Natural killer cell (primary cell): ENCODE data around the gene POGZ. TPM values are rescaled to one million over a fixed set of nuclear protein-coding genes. Genes with fewer than 3 reads are reported as not detected.
A peak's percentile ranks its signal among the peaks of the same experiment; 100 is the strongest.
"Not testable (repeated sequence)": the region's sequence is repeated elsewhere in the genome, so short reads cannot be mapped to it uniquely, and the experiment has no call there.

ENCODE experiments used
- ATAC-seq, 3 donors: fragments of 150-1000 bp in 2 of 3; fragments of 200-7000 bp in 1 of 3; cut with Tn5 transposase; 1 replicate in 1 of 3; 2 replicates in 2 of 3; pipeline ENCODE4 v1.10.0; 2021; ENCODE audit warnings: mild to moderate bottlenecking in 2 of 3, moderate library complexity in 2 of 3
- DNase-seq, 2 donors: peaks; one replicate each; pipeline versions ENCODE4 v3.0.0 to v3.0.0-alpha.2; 2013 to 2021; ENCODE audit warnings: mixed read lengths in 1 of 2
- H3K27ac ChIP-seq: one replicate; pipeline ENCODE4 v1.5.1; 2013; ENCODE audit warnings: mild to moderate bottlenecking, low read length
- H3K27me3 ChIP-seq: one replicate; pipeline ENCODE4 v1.6.1; 2013; ENCODE audit warnings: low read length; ENCODE audit not compliant: control insufficient read depth, insufficient read depth
- H3K36me3 ChIP-seq: one replicate; pipeline ENCODE4 v1.6.1; 2013; ENCODE audit warnings: low read length; ENCODE audit not compliant: control insufficient read depth, insufficient read depth
- H3K4me1 ChIP-seq: one replicate; pipeline ENCODE4 v1.6.1; 2013; ENCODE audit warnings: low read length; ENCODE audit not compliant: control insufficient read depth, insufficient read depth
- H3K4me3 ChIP-seq: one replicate; pipeline ENCODE4 v1.5.1; 2013; ENCODE audit warnings: low read length
- H3K9me3 ChIP-seq: one replicate; pipeline ENCODE4 v1.6.1; 2013; ENCODE audit warnings: low read length; ENCODE audit not compliant: control insufficient read depth, insufficient read depth
- H3K27ac Mint-ChIP-seq, 2 donors: one replicate each; pipeline ENCODE4 v1.8.0; 2022; ENCODE audit warnings: mild to moderate bottlenecking in 2 of 2, mixed read lengths in 2 of 2, moderate library complexity in 1 of 2
- H3K27me3 Mint-ChIP-seq, 2 donors: one replicate each; pipeline ENCODE4 v1.8.0; 2022; ENCODE audit warnings: low read depth in 2 of 2, mixed read lengths in 2 of 2
- H3K36me3 Mint-ChIP-seq: one replicate; pipeline ENCODE4 v1.8.0; 2022; ENCODE audit warnings: mixed read lengths
- H3K4me1 Mint-ChIP-seq, 2 donors: one replicate each; pipeline ENCODE4 v1.8.0; 2022; ENCODE audit warnings: mixed read lengths in 2 of 2
- H3K4me3 Mint-ChIP-seq: one replicate; pipeline ENCODE4 v1.8.0; 2022; ENCODE audit warnings: mild to moderate bottlenecking, moderate library complexity, mixed read lengths
- H3K9me3 Mint-ChIP-seq, 2 donors: one replicate each; pipeline ENCODE4 v1.8.0; 2022; ENCODE audit warnings: mixed read lengths in 2 of 2
- CTCF ChIP-seq: fragments of 200-600 bp; IDR thresholded peaks from one replicate; pipeline ENCODE4 v1.8.0; 2022; ENCODE audit warnings: antibody characterized with exemption
- WGBS: methylation state at CpG from one replicate; pipeline ENCODE4 v1.1.7; 2013; ENCODE audit warnings: missing lambda C conversion rate; ENCODE audit not compliant: insufficient coverage; 5-methylcytosine and 5-hydroxymethylcytosine counted together
- intact Hi-C: fragments of 100-400 bp; cut with micrococcal nuclease; formaldehyde crosslinking; loops from one replicate; pipeline ENCODE4 v1.14.2; 2022
- total RNA-seq, 4 donors: library from RNA; stranded (reverse); fragments of 120-200 nt in 1 of 4; gene quantifications; one replicate each; pipeline versions ENCODE4 v1.2.3 to v1.2.4, GENCODE V29; 2013 to 2022

POGZ gene
- total RNA-seq, 3 donors from 2014 or later (not counting 1 experiment from before 2014, with no cell fraction given): 106 to 129 (median 121) TPM

DNA sequence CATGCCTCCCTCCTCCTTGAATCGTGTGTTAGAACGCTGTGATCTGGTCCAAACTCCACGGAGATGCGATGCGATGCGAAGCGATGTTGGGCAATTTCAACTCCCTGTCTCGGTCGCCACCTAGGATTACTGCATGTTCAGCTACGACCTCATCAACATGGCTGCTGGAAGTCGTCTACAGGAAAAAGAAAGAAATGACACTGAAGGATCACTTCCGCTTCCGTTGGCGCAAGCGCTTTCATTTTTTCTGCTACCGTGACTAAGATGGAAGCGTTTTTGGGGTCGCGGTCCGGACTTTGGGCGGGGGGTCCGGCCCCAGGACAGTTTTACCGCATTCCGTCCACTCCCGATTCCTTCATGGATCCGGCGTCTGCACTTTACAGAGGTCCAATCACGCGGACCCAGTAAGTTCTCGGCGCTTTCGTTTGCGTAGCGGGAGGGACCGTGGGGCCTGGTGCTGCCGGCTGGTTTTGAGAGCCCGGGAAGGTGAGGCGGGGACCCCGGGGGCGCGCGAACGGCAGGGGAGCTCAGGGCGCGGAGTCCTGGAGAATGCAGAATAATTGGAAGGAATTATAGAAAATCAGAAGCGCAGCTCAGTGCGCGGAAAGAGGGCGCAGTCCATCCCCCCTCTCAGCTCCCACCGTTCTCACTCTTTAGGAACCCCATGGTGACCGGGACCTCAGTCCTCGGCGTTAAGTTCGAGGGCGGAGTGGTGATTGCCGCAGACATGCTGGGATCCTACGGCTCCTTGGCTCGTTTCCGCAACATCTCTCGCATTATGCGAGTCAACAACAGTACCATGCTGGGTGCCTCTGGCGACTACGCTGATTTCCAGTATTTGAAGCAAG lies 59.7 kb downstream of the POGZ start, which contains the start of gene PSMB4:
PSMB4 (plus strand) TSS at position 250 of the 848 bp plus-strand sequence; CDS start at position 265, 15 bp downstream.
- peak; percentile 89 to 96 (median 95) for ATAC-seq
- no peaks in the 10 kb centered on the region for H3K36me3 Mint-ChIP-seq

DNA sequence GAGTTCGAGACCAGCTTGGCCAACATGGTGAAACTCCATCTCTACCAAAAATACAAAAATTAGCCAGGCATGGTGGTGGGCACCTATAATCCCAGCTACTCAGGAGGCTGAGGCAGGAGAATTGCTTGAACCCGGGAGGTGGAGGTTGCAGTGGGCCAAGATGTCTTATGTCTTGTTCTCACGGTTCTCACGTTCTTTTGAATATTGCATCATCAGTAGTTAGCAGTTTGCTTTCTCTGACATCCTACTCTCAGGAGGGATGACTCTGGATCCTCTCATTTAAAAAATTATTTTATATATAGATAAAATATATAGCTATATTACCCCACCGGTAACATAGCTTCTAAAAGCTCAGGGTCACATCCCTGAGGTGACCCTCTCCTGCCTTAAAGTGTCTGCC lies 63.0 kb downstream of the POGZ start:
- H3K4me3 Mint-ChIP-seq, H3K27ac Mint-ChIP-seq, DNase-seq, H3K9me3 Mint-ChIP-seq, H3K9me3 ChIP-seq, H3K27me3 ChIP-seq, H3K27ac ChIP-seq, H3K36me3 Mint-ChIP-seq, H3K36me3 ChIP-seq, ATAC-seq, H3K4me3 ChIP-seq, intact Hi-C loops: not testable (repeated sequence)
- WGBS: 93% methylated on average over 5 of the region's 5 CpGs
- Mint-ChIP-seq H3K4me1 (peaks cover 20 to 21% of the 10 kb centered on the region in 2 donors), H3K27me3 (peaks cover 10 to 11% of the 10 kb centered on the region in 2 donors)
- H3K4me1 ChIP-seq: peaks cover 17% of the 10 kb centered on the region

More for the DNA sequence above, 59.7 kb downstream of the POGZ start, which contains the start of gene PSMB4:
- Histone ChIP-seq H3K27ac (peak within 1 kb of the TSS; percentile 96), H3K4me1 (peaks cover 17% of the 10 kb centered on the region), H3K36me3 (peaks cover 22% of the 10 kb centered on the region), H3K9me3 (no peaks in the 10 kb centered on the region), H3K27me3 (no peaks in the 10 kb centered on the region), H3K4me3 (peak within 1 kb of the TSS; percentile 90)
- Mint-ChIP-seq H3K4me3 (peak within 1 kb of the TSS; percentile 99), H3K27me3 (no peaks in the 10 kb centered on the region), H3K4me1 (peaks cover 20 to 21% of the 10 kb centered on the region in 2 donors), H3K9me3 (no peaks in the 10 kb centered on the region), H3K27ac (peak within 1 kb of the TSS; percentile 99 to 100)
- peak; percentile 74 to 96 for DNase-seq
- intact Hi-C loops: loop anchor here (1.0 to 2.0 kb wide), 4 partner anchors 53 to 117 kb away; partner anchors contain the start of genes PI4KB, POGZ, RFX5 and ZNF687
- WGBS: under 1% methylated on average over 63 of the region's 63 CpGs
- TF ChIP-seq CTCF: no peak

DNA sequence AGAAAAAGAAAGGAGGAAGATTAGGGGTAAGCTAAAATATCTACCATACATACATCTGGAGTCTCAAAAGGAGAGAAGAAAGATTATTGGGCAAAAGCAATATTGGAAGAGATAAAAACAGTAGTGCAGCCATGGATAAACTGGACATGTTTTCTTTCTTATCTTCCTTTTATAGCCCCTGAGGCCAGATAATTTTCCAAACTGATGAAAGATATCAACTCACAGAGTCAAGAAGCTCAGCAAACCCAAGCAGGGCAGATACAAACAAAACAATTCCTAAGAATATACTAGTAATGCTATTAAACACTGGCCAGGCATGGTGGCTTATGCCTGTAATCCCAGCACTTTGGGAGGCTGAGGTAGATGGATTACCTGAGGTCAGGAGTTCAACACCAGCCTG lies 65.7 kb downstream of the POGZ start:
- Histone ChIP-seq H3K4me1 (peaks cover 2% of the 10 kb centered on the region), H3K4me3 (no peak overlapping the region), H3K9me3 (no peaks in the 10 kb centered on the region), H3K36me3 (no peaks in the 10 kb centered on the region), H3K27me3 (no peaks in the 10 kb centered on the region), H3K27ac (no peak overlapping the region)
- peaks cover 10 to 11% of the 10 kb centered on the region in 2 donors for H3K27me3 Mint-ChIP-seq
- no peaks in the 10 kb centered on the region for H3K9me3 Mint-ChIP-seq
- H3K4me1 Mint-ChIP-seq: no peaks in the 10 kb centered on the region
- DNase-seq (no peak), ATAC-seq (no peak)
- intact Hi-C loops: no loop called here
- TF ChIP-seq CTCF: no peak
- H3K36me3 Mint-ChIP-seq: no peaks in the 10 kb centered on the region
- H3K27ac Mint-ChIP-seq: no peak overlapping the region
- H3K4me3 Mint-ChIP-seq: no peak overlapping the region

DNA sequence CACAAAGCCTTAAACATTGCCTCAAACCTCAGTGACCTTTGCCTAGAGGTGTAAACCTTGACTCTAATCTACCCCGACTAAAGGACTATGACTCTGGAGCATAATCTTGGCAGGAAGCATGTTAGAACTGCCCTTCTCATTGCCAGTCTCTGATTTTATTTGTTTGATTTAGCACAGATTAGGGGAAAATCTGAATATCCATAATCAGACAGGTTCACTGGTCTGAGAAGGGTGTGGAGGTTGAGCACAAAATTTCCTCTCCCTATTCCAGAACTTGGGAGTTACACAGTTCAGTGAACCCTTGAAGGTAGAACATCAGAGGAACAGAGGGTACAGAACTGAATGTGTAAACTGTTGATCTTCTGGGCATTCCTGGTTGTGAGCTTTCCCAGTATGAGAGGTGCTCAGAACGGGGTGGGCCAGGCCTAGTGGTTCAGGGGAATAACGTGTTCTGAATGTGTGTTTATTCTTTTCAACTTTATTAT lies 68.2 kb downstream of the POGZ start:
- H3K36me3 ChIP-seq: no peaks in the 10 kb centered on the region
- WGBS: 93% methylated on average over 2 of the region's 3 CpGs
- no peak for TF ChIP-seq CTCF
- Mint-ChIP-seq H3K27ac (no peak overlapping the region), H3K36me3 (no peaks in the 10 kb centered on the region), H3K9me3 (no peaks in the 10 kb centered on the region), H3K4me1 (no peaks in the 10 kb centered on the region), H3K27me3 (peaks cover 10 to 11% of the 10 kb centered on the region in 2 donors), H3K4me3 (no peak overlapping the region)
- no peaks in the 10 kb centered on the region for H3K9me3 ChIP-seq
- no peak overlapping the region for H3K27ac ChIP-seq
- H3K4me3 ChIP-seq: no peak overlapping the region
- H3K4me1 ChIP-seq: no peaks in the 10 kb centered on the region
- ATAC-seq (no peak), DNase-seq (no peak)
- H3K27me3 ChIP-seq: no peaks in the 10 kb centered on the region
- intact Hi-C loops: no loop called here

DNA sequence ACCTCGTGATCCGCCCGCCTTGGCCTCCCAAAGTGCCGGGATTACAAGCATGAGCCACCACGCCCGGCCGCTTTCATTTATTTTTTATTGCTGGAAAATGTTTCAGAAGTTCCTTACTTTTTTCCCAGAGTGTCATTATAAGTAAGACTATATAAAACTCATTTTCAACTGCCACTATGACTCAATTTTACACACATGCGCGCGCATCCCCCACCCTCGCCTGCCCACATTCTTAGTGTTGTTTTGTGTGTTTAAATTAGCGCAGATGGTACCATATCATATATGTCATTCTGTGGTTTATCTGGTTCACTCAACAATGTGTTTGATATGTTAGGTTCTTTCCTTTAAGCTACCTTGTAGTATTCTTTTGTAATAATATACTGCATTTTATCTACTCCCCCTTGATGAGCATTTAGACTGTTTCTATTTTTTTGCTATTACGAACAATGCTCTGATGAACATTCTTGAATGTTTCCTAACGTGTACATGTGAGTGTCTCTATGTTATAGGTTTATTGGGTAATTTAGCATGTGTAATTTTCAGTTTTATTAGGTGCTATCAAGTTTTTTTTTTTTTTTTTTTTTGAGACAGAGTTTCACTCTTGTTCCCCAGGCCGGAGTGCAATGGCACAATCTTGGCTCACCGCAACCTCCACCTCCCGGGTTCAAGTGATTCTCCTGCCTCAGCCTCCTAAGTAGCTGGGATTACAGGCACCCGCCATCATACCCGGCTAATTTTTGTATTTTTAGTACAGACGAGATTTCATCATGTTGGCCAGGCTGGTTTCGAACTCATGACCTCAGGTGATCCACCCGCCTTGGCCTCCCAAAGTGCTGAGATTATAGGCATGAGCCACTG lies 68.8 kb downstream of the POGZ start:
- H3K36me3 Mint-ChIP-seq: not testable (repeated sequence)
- WGBS: 93% methylated on average over 9 of the region's 22 CpGs

More for the DNA sequence above, 68.8 kb downstream of the POGZ start:
- H3K27ac ChIP-seq, ATAC-seq, H3K4me1 ChIP-seq, H3K27ac Mint-ChIP-seq, H3K4me3 Mint-ChIP-seq, H3K4me3 ChIP-seq, H3K27me3 ChIP-seq, H3K4me1 Mint-ChIP-seq, DNase-seq, intact Hi-C loops, H3K9me3 ChIP-seq, H3K36me3 ChIP-seq, H3K9me3 Mint-ChIP-seq: not testable (repeated sequence)
- H3K27me3 Mint-ChIP-seq: peaks cover 10 to 11% of the 10 kb centered on the region in 2 donors
